ENCODE measurements around the gene TTLL11.
A peak's percentile ranks its signal among the peaks of the same experiment; 100 is the strongest.

TTLL11 gene

GRCh38 chr9:121892706-121893105 is 200.4 kb downstream of the TTLL11 start:
- no peak overlapping the region for H3K4me3 ChIP-seq (ENCODE audit: low read depth, low read length)
- DNase-seq (ENCODE audit: low read depth), result no peak
- TF ChIP-seq POLR2A (IDR thresholded peaks at IDR 0.05; ENCODE audit: extremely low read depth, insufficient read length) (no peak), CTCF (IDR thresholded peaks at IDR 0.05; ENCODE audit: low read depth, low read length) (no peak), MYC (IDR thresholded peaks at IDR 0.05; ENCODE audit: low read depth, low read length) (no peak), MAX (IDR thresholded peaks at IDR 0.05; ENCODE audit: low read depth, low read length) (no peak)

GRCh38 chr9:121890746-121891145 is 202.4 kb downstream of the TTLL11 start:
- H3K4me3 ChIP-seq (ENCODE audit: low read depth, low read length), result no peak overlapping the region
- no peak for TF ChIP-seq CTCF (IDR thresholded peaks at IDR 0.05; ENCODE audit: low read depth, low read length)
- TF ChIP-seq MYC (IDR thresholded peaks at IDR 0.05; ENCODE audit: low read depth, low read length), result no peak
- TF ChIP-seq MAX (IDR thresholded peaks at IDR 0.05; ENCODE audit: low read depth, low read length), result no peak
- no peak for TF ChIP-seq POLR2A (IDR thresholded peaks at IDR 0.05; ENCODE audit: extremely low read depth, insufficient read length)
- no peak for DNase-seq (ENCODE audit: low read depth)

- DNase-seq (ENCODE audit: low read depth), result no peak
- H3K4me3 ChIP-seq (ENCODE audit: low read depth, low read length), result no peak overlapping the region
- TF ChIP-seq MYC (IDR thresholded peaks at IDR 0.05; ENCODE audit: low read depth, low read length), result no peak
Measured at GRCh38 chr9:121889990-121890563, 203.0 kb downstream of the TTLL11 start.

- no peak overlapping the region for H3K4me3 ChIP-seq (ENCODE audit: low read depth, low read length)
- no peak for DNase-seq (ENCODE audit: low read depth)
- no peak for TF ChIP-seq CTCF (IDR thresholded peaks at IDR 0.05; ENCODE audit: low read depth, low read length)
- TF ChIP-seq POLR2A (IDR thresholded peaks at IDR 0.05; ENCODE audit: extremely low read depth, insufficient read length), result no peak
- no peak for TF ChIP-seq MYC (IDR thresholded peaks at IDR 0.05; ENCODE audit: low read depth, low read length)
- TF ChIP-seq MAX (IDR thresholded peaks at IDR 0.05; ENCODE audit: low read depth, low read length), result no peak
Measured at GRCh38 chr9:121888438-121888775, 204.7 kb downstream of the TTLL11 start.

GRCh38 chr9:121887553-121888437 is 205.3 kb downstream of the TTLL11 start:
- no peak for TF ChIP-seq CTCF (IDR thresholded peaks at IDR 0.05; ENCODE audit: low read depth, low read length)
- no peak for TF ChIP-seq MAX (IDR thresholded peaks at IDR 0.05; ENCODE audit: low read depth, low read length)
- TF ChIP-seq MYC (IDR thresholded peaks at IDR 0.05; ENCODE audit: low read depth, low read length), result no peak
- TF ChIP-seq POLR2A (IDR thresholded peaks at IDR 0.05; ENCODE audit: extremely low read depth, insufficient read length), result no peak
- H3K4me3 ChIP-seq (ENCODE audit: low read depth, low read length), result no peak overlapping the region
- DNase-seq (ENCODE audit: low read depth), result peak; percentile 50

GRCh38 chr9:121886759-121887485 is 206.2 kb downstream of the TTLL11 start:
- no peak for DNase-seq (ENCODE audit: low read depth)
- TF ChIP-seq POLR2A (IDR thresholded peaks at IDR 0.05; ENCODE audit: extremely low read depth, insufficient read length), result no peak
- no peak for TF ChIP-seq MYC (IDR thresholded peaks at IDR 0.05; ENCODE audit: low read depth, low read length)
- no peak for TF ChIP-seq MAX (IDR thresholded peaks at IDR 0.05; ENCODE audit: low read depth, low read length)
- no peak for TF ChIP-seq CTCF (IDR thresholded peaks at IDR 0.05; ENCODE audit: low read depth, low read length)
- no peak overlapping the region for H3K4me3 ChIP-seq (ENCODE audit: low read depth, low read length)
